DND-41 (cell line): ENCODE measurements around the gene EEF2.
A peak's percentile ranks its signal among the peaks of the same experiment; 100 is the strongest.
"Not testable (repeated sequence)": the region's sequence is repeated elsewhere in the genome, so short reads cannot be mapped to it uniquely, and the experiment has no call there.

Experiments used
- ATAC-seq: fragments of 200-7000 bp; cut with Tn5 transposase; 3 replicates; pipeline ENCODE4 v1.9.1; 2021; ENCODE audit warnings: low read depth; ENCODE audit not compliant: insufficient read depth
- DNase-seq: peaks from one replicate; pipeline ENCODE4 v3.0.0-alpha.2; 2020
- H2AFZ ChIP-seq: 2 replicates; pipeline ENCODE4 v1.6.0; 2012; ENCODE audit warnings: low read depth, low read length
- H3K27ac ChIP-seq: 2 replicates; pipeline ENCODE4 v1.5.1; 2012; ENCODE audit warnings: low read length, inconsistent platforms
- H3K27me3 ChIP-seq: fragments of 200-600 bp; sonication (generic); 2 replicates; pipeline ENCODE4 v1.6.0; 2012; ENCODE audit warnings: low read length, mild to moderate bottlenecking, inconsistent platforms; ENCODE audit not compliant: insufficient read depth, poor library complexity
- H3K36me3 ChIP-seq: 2 replicates; pipeline ENCODE4 v1.5.1; 2012; ENCODE audit warnings: low read length, inconsistent platforms; ENCODE audit not compliant: insufficient read depth
- H3K4me1 ChIP-seq: 2 replicates; pipeline ENCODE4 v1.5.1; 2012; ENCODE audit warnings: mild to moderate bottlenecking, low read length; ENCODE audit not compliant: insufficient read depth
- H3K4me2 ChIP-seq: 2 replicates; pipeline ENCODE4 v1.6.0; 2012; ENCODE audit warnings: mild to moderate bottlenecking, moderate library complexity, low read length, inconsistent platforms; ENCODE audit not compliant: insufficient read depth
- H3K4me3 ChIP-seq, 2 experiments: fragments of 200-600 bp in 1 of 2; shearing (Covaris generic) in 1 of 2; 2 replicates each; pipeline ENCODE4 v1.5.1; 2012 to 2016; ENCODE audit warnings: inconsistent platforms in 2 of 2, low read length in 2 of 2, mild to moderate bottlenecking in 2 of 2, low read depth in 1 of 2, moderate library complexity in 1 of 2
- H3K79me2 ChIP-seq: 2 replicates; pipeline ENCODE4 v1.6.0; 2012; ENCODE audit warnings: low read length, inconsistent platforms; ENCODE audit not compliant: insufficient read depth
- H3K9ac ChIP-seq: 2 replicates; pipeline ENCODE4 v1.6.0; 2012; ENCODE audit warnings: low read depth, mild to moderate bottlenecking, inconsistent platforms, low read length, moderate library complexity
- H3K9me3 ChIP-seq: 2 replicates; pipeline ENCODE4 v1.5.1; 2012; ENCODE audit warnings: low read length, moderate library complexity, mild to moderate bottlenecking, inconsistent platforms; ENCODE audit not compliant: insufficient read depth, severe bottlenecking
- H4K20me1 ChIP-seq: 2 replicates; pipeline ENCODE4 v1.6.0; 2012; ENCODE audit warnings: low read length; ENCODE audit not compliant: insufficient read depth
- CTCF ChIP-seq: IDR thresholded peaks from 2 replicates; pipeline ENCODE4 v1.5.1; 2012; ENCODE audit warnings: borderline replicate concordance, low read length, moderate library complexity, mild to moderate bottlenecking; ENCODE audit not compliant: poor library complexity, severe bottlenecking; ENCODE audit errors: extremely low read depth
- EZH2 ChIP-seq: IDR thresholded peaks from 3 replicates; pipeline ENCODE4 v1.6.1; 2012; ENCODE audit warnings: borderline replicate concordance, low read depth, mild to moderate bottlenecking, moderate library complexity, low read length, inconsistent platforms; ENCODE audit not compliant: severe bottlenecking

EEF2 gene

DNA sequence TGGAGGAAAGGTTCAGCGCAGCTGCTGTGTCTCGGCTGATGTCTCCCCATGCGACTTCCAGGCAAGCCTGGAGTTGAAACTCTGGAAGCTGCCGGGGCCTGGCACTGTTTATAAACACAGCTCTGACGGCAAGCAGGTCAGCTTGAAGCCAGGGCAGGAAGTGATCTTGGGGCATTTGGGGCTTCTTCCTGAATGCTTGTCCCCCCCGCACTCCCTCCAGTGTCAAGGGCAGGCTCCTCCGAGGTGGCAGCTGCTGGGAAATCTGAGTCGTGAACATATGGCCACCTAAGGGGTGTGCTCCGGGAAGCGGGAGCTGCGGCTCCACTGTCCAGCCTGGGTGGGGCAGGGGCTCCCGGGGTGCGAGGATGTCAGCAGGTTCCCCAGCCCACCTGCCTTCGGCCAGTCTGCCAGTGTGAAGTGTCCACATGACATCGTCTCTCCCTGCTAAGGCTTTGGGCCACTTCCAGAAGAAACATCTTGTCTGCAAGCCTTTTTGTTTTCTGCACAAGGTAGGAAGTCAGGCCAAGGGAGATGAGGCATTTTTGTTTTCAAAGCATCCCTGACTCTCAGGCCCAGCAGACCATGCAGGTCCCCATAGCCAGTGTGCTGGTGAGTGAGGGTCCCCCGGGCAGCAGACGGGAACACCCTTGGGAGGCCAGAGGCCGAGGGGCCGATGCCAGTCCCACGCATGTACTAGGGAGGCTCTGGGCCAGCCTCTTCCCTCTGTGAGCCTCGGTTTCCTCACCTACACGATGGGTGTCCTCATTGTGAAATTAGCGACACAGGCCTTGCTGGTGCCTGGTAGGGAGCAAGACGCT, 24.9 kb upstream of the EEF2 start:
- no peaks in the 10 kb centered on the region for H3K9me3 ChIP-seq
- H3K27ac ChIP-seq: no peak overlapping the region
- ATAC-seq (no peak), DNase-seq (no peak)
- TF ChIP-seq EZH2 (no peak), CTCF (no peak)
- peaks cover 79% of the 10 kb centered on the region for H3K79me2 ChIP-seq
- H3K36me3 ChIP-seq: peaks cover 58% of the 10 kb centered on the region
- peaks cover 48% of the 10 kb centered on the region for H3K4me1 ChIP-seq
- H3K4me3 ChIP-seq: no peak overlapping the region
- no peaks in the 10 kb centered on the region for H3K27me3 ChIP-seq
- H2AFZ ChIP-seq: no peak overlapping the region
- peak overlapping the region; percentile 89 for H3K9ac ChIP-seq
- peaks cover 66% of the 10 kb centered on the region for H4K20me1 ChIP-seq
- peak overlapping the region; percentile 99 for H3K4me2 ChIP-seq

DNA sequence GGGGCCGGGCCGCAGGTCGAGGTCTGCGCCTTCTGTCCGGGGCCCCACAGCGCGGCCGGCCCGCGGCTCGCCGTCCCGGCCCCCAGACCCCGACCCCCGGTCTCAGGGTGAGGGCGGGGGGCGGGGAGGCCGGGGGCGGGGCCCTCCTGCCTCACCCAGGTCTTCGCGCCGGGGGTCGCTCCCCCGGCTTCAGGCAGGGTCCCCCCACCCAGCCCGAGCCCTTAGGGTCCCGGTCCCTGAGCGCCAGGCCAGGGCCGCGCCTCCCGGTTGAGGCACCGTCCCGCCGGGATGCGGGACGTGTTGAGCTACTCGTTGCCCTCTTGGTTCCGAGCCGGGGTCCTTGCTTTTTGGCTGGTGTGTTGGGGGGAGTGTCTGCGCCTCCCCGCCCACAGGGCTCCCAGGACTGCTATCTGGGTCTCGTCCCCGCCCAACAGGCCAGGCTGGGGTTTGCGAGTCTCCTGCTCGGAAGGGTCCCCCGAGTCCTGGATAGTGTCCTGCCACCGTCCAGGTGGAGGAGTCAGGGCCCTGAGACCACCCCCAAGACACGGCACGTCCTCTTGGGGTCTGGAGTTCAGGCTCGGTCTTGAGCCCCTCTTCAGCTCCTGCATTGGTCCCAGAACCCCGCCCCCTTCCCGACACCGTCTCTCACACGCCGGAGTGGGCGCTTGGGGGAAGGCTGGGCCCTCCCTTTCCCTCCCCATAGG, 22.7 kb upstream of the EEF2 start:
- ATAC-seq (peak; percentile 1; the same call in 1 of the 3 replicates), DNase-seq (peak; percentile 52)
- peaks cover 36% of the 10 kb centered on the region for H3K36me3 ChIP-seq
- peaks cover 45% of the 10 kb centered on the region for H4K20me1 ChIP-seq
- peak overlapping the region; percentile 100 for H3K4me3 ChIP-seq
- H3K9me3 ChIP-seq: no peaks in the 10 kb centered on the region
- H3K27ac ChIP-seq: peak overlapping the region; percentile 67
- peak overlapping the region; percentile 68 for H2AFZ ChIP-seq
- H3K4me2 ChIP-seq: peak overlapping the region; percentile 99
- peaks cover 58% of the 10 kb centered on the region for H3K79me2 ChIP-seq
- TF ChIP-seq CTCF (no peak), EZH2 (no peak)
- peaks cover 46% of the 10 kb centered on the region for H3K4me1 ChIP-seq
- peak overlapping the region; percentile 89 for H3K9ac ChIP-seq
- no peaks in the 10 kb centered on the region for H3K27me3 ChIP-seq

DNA sequence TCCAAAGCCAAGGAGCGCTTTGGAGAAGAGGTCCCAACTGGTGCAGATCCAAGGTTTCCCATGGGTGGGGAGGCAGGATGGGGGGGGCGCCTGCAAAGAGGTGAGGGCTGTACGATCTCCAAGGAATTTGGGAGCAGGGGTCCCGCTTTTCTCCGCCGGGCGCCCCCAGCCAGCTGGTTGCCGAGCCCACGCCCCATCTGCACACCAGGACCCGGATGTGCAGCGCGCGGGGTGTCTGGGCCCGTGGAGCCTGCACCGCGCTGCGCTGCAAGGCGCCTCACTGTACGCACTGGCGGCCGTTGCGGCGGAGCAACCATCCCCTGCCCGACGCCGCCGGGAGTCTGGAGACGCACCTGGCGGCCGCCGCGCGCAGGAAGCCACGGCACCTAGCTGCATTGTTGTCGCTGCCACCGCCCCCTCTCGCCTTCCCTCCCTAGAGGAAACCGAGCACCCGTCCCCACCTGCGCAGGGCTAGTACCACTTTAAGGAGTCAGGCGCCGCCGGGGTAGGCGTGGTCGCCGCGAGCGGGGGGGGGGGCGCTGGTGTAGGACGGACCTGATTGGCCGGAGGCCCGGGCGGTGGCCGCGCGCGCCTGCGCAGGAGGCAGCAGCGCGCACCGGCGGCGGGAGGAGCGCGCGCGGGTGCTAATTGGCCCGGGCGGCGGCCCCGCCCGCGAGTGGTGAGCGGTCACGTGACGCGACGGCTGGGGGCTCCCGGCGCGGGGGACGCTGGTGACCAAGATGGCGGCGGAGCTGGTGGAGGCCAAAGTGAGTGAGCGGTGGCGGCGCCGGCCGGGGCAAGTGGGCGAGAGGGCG, 22.0 kb upstream of the EEF2 start, which contains the start of gene PIAS4:
TSS of gene PIAS4 (plus strand) at position 716 of the 815 bp plus-strand sequence. CDS start at position 741, 25 bp downstream.
- Histone ChIP-seq H3K4me3 (peak within 1 kb of the TSS; percentile 100), H3K9me3 (no peaks in the 10 kb centered on the region), H3K36me3 (peaks cover 28% of the 10 kb centered on the region), H3K79me2 (peaks cover 51% of the 10 kb centered on the region), H3K27me3 (no peaks in the 10 kb centered on the region), H4K20me1 (peaks cover 38% of the 10 kb centered on the region), H3K4me2 (peak within 1 kb of the TSS; percentile 99), H3K9ac (peak within 1 kb of the TSS; percentile 89), H3K27ac (peak within 1 kb of the TSS; percentile 99), H3K4me1 (peaks cover 46% of the 10 kb centered on the region), H2AFZ (peak within 1 kb of the TSS; percentile 92)
- TF ChIP-seq EZH2 (no peak), CTCF (no peak)
- ATAC-seq (peak; percentile 92), DNase-seq (peak; percentile 96)

GRCh38 chr19:4005436-4005835, 20.2 kb upstream of the EEF2 start:
- DNase-seq, H3K9ac ChIP-seq, H2AFZ ChIP-seq, H3K27me3 ChIP-seq, H3K9me3 ChIP-seq, H3K4me3 ChIP-seq, H3K27ac ChIP-seq, H3K4me2 ChIP-seq, ATAC-seq: not testable (repeated sequence)
- Histone ChIP-seq H3K79me2 (peaks cover 33% of the 10 kb centered on the region), H3K36me3 (peaks cover 17% of the 10 kb centered on the region; the same call in 1 of the 2 replicates), H3K4me1 (peaks cover 37% of the 10 kb centered on the region), H4K20me1 (peaks cover 23% of the 10 kb centered on the region)

DNA sequence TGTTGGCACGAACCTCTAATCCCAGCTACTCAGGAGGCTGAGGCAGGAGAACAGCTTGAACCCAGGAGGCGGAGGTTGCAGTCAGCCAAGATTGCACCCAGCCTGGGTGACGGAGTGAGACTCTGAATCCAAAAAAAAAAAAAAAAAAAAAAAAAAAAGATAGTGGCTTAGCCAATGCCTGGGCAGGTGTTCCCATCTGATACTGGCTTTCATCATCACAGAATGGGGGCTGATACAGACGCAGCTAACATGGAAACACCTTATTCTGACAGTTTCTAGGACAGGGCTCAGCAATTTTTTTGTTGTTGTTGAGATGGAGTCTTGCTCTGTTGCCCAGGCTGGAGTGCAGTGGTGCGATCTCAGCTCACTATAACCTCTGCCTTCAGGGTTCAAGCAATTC, 15.5 kb upstream of the EEF2 start:
- not testable (repeated sequence) for DNase-seq, ATAC-seq, H4K20me1 ChIP-seq, H3K4me1 ChIP-seq, H3K36me3 ChIP-seq, H3K9me3 ChIP-seq, H3K4me3 ChIP-seq, H3K4me2 ChIP-seq, H3K27me3 ChIP-seq, H3K27ac ChIP-seq, H3K79me2 ChIP-seq, H2AFZ ChIP-seq, H3K9ac ChIP-seq
